A549 (cell line): Measurements from ENCODE around the gene ARHGAP35. TPM values are rescaled to one million over a fixed set of nuclear protein-coding genes. Genes with fewer than 3 reads are reported as not detected.

Experiments used
- ATAC-seq, 2 experiments: fragments of 200-7000 bp in 1 of 2; fragments of >200 bp in 1 of 2; cut with Nextera tagmentation in 1 of 2; cut with Tn5 transposase in 1 of 2; 3 replicates each; pipeline versions ENCODE4 v1.8.0 to v1.9.1; 2018 to 2020; ENCODE audit warnings: mild to moderate bottlenecking in 1 of 2, moderate library complexity in 1 of 2
- CTCF ChIA-PET: fragments of 300-600 bp; sonication (Branson Sonifier 250); formaldehyde crosslinking; extraction: SDS; loops from one replicate; lab custom pipeline; 2021; ENCODE audit warnings: antibody characterized with exemption, inconsistent platforms; lab: Yijun Ruan, JAX
- POLR2A ChIA-PET: fragments of 350-600 bp; formaldehyde crosslinking; extraction: SDS; loops from one replicate; lab custom pipeline; 2021; ENCODE audit warnings: antibody characterized with exemption, inconsistent platforms; lab: Yijun Ruan, JAX
- DNase-seq, 2 experiments: peaks; one replicate each; pipeline versions ENCODE4 v3.0.0 to v3.0.0-alpha.2; 2011 to 2016; ENCODE audit warnings: low read depth in 1 of 2, low spot score in 1 of 2
- FAIRE-seq: peaks from 2 replicates; lab custom pipeline; 2011; peaks lifted over from hg19 to GRCh38; lab: Jason Lieb, UNC
- H3K27ac ChIP-seq, 2 experiments: fragments of >200 bp; sonication (Bioruptor Twin); formaldehyde crosslinking; 3 replicates each; pipeline ENCODE4 v1.5.1; 2016 to 2017
- H3K4me1 ChIP-seq: fragments of >200 bp; sonication (Bioruptor Twin); formaldehyde crosslinking; 3 replicates; pipeline ENCODE4 v1.6.1; 2016
- H3K4me2 ChIP-seq: fragments of >200 bp; sonication (Bioruptor Twin); formaldehyde crosslinking; 3 replicates; pipeline ENCODE4 v1.6.1; 2016
- H3K4me3 ChIP-seq: fragments of >200 bp; sonication (Bioruptor Twin); formaldehyde crosslinking; 3 replicates; pipeline ENCODE4 v1.5.1; 2016
- H3K9me3 ChIP-seq: fragments of >200 bp; sonication (Bioruptor Twin); formaldehyde crosslinking; 3 replicates; pipeline ENCODE4 v1.6.1; 2016
- ATOH8 ChIP-seq: fragments of 250-450 bp; sonication (Bioruptor Pico); IDR thresholded peaks from 2 replicates; pipeline ENCODE4 v1.5.0; 2020; ENCODE audit warnings: low read depth, mild to moderate bottlenecking, moderate library complexity
- BCL3 ChIP-seq: fragments of >200 bp; sonication (Bioruptor Twin); formaldehyde crosslinking; IDR thresholded peaks from 3 replicates; pipeline ENCODE4 v1.6.1; 2016
- CHD2 ChIP-seq: fragments of 150-350 bp; IDR thresholded peaks from 2 replicates; pipeline ENCODE4 v1.6.1; 2014; ENCODE audit warnings: low read length; ENCODE audit not compliant: partially characterized antibody
- EHF ChIP-seq: fragments of 250-450 bp; sonication (Bioruptor Pico); IDR thresholded peaks from 2 replicates; pipeline ENCODE4 v1.5.0; 2020; ENCODE audit warnings: mild to moderate bottlenecking
- EP300 ChIP-seq, 2 experiments: fragments of >200 bp; sonication (Bioruptor Twin); formaldehyde crosslinking; IDR thresholded peaks; 2 replicates in 1 of 2; 3 replicates in 1 of 2; pipeline ENCODE4 v1.6.1; 2016 to 2017
- ESRRA ChIP-seq: fragments of 150-350 bp; IDR thresholded peaks from 2 replicates; pipeline ENCODE4 v1.6.1; 2014; ENCODE audit warnings: mild to moderate bottlenecking, low read length, borderline replicate concordance
- FOSB ChIP-seq: fragments of 250-450 bp; sonication (Bioruptor Pico); IDR thresholded peaks from 2 replicates; pipeline ENCODE4 v1.5.0; 2020; ENCODE audit warnings: mild to moderate bottlenecking, moderate library complexity
- FOSL2 ChIP-seq, 2 experiments: fragments of 450-650 bp in 1 of 2; fragments of >200 bp in 1 of 2; sonication (Bioruptor Twin) in 1 of 2; formaldehyde crosslinking; IDR thresholded peaks; 2 replicates each; pipeline versions ENCODE4 v1.5.0 to v1.6.1; 2016 to 2020; ENCODE audit warnings: mild to moderate bottlenecking in 1 of 2, moderate library complexity in 1 of 2
- HES2 ChIP-seq: fragments of >200 bp; sonication (Bioruptor Twin); formaldehyde crosslinking; IDR thresholded peaks from 2 replicates; pipeline ENCODE4 v1.6.1; 2016
- HEYL ChIP-seq: fragments of 250-450 bp; sonication (Bioruptor Pico); IDR thresholded peaks from 2 replicates; pipeline ENCODE4 v1.8.0; 2021; ENCODE audit warnings: mild to moderate bottlenecking, moderate library complexity
- HOXB13 ChIP-seq: fragments of 250-450 bp; sonication (Bioruptor Pico); IDR thresholded peaks from 2 replicates; pipeline ENCODE4 v1.5.0; 2020; ENCODE audit warnings: low read depth, mild to moderate bottlenecking, moderate library complexity
- MYC ChIP-seq: IDR thresholded peaks from 2 replicates; pipeline ENCODE4 v1.6.1; 2012; ENCODE audit warnings: mild to moderate bottlenecking, inconsistent platforms, low read length, improper control_type of control experiment, borderline replicate concordance
- NFE2L2 ChIP-seq: fragments of 150-350 bp; conservative IDR thresholded peaks from 2 replicates; pipeline ENCODE4 v1.6.1; 2014; ENCODE audit warnings: low read length
- POLR2A ChIP-seq: IDR thresholded peaks from 2 replicates; pipeline ENCODE4 v1.6.1; 2012; ENCODE audit warnings: mild to moderate bottlenecking, low read length
- RAD21 ChIP-seq, 2 experiments: fragments of >200 bp in 1 of 2; sonication (Bioruptor Twin) in 1 of 2; formaldehyde crosslinking in 1 of 2; IDR thresholded peaks in 1 of 2; conservative IDR thresholded peaks in 1 of 2; 2 replicates in 1 of 2; 3 replicates in 1 of 2; pipeline ENCODE4 v1.6.1; 2012 to 2018; ENCODE audit warnings: inconsistent platforms in 1 of 2
- RCOR1 ChIP-seq: fragments of 150-350 bp; IDR thresholded peaks from 2 replicates; pipeline ENCODE4 v1.6.1; 2014; ENCODE audit warnings: antibody characterized with exemption, low read length, low read depth
- RFX5 ChIP-seq: fragments of 450-650 bp; IDR thresholded peaks from 2 replicates; pipeline ENCODE4 v1.7.1; 2014; ENCODE audit warnings: antibody characterized with exemption, mild to moderate bottlenecking, moderate library complexity
- RNF2 ChIP-seq: fragments of 200-600 bp; sonication (generic); IDR thresholded peaks from 2 replicates; pipeline ENCODE4 v1.6.1; 2016; ENCODE audit warnings: low read depth, mild to moderate bottlenecking, antibody characterized with exemption, moderate library complexity, borderline replicate concordance
- SMC3 ChIP-seq: fragments of >200 bp; sonication (Bioruptor Twin); formaldehyde crosslinking; IDR thresholded peaks from 3 replicates; pipeline ENCODE4 v1.6.1; 2018; ENCODE audit warnings: inconsistent platforms
- TFCP2L1 ChIP-seq: fragments of 250-450 bp; sonication (Bioruptor Pico); IDR thresholded peaks from 2 replicates; pipeline ENCODE4 v1.5.0; 2021; ENCODE audit warnings: mild to moderate bottlenecking
- USF2 ChIP-seq: fragments of 450-650 bp; IDR thresholded peaks from 2 replicates; pipeline ENCODE4 v1.6.1; 2014; ENCODE audit warnings: antibody characterized with exemption
- ZNF302 ChIP-seq: fragments of 250-450 bp; sonication (Bioruptor Pico); IDR thresholded peaks from 2 replicates; pipeline ENCODE4 v1.9.0; 2021; ENCODE audit warnings: inconsistent platforms, mild to moderate bottlenecking, moderate library complexity
- WGBS: methylation state at CpG from one replicate; pipeline ENCODE4 v1.1.6; 2017; ENCODE audit errors: missing lambda C conversion rate; 5-methylcytosine and 5-hydroxymethylcytosine counted together
- polyA plus RNA-seq, 4 experiments: library from polyadenylated mRNA; depleted of rRNA in 3 of 4; stranded (reverse); fragments of >200 nt; fragmentation: RNase III in 1 of 4; extraction: RNeasy Plus Mini Kit Qiagen cat#74134 plus additional on column Dnase treatment in 1 of 4; gene quantifications; 2 replicates in 3 of 4; 3 replicates in 1 of 4; pipeline ENCODE4 v1.2.3, GENCODE V29; 2011 to 2017

ARHGAP35 gene
- polyA plus RNA-seq, 2 of the 4 experiments (the other 2 are of a cell fraction): 33.3 to 48.5 TPM

- CTCF ChIA-PET: interaction anchor here (1.0 to 2.3 kb wide), 4 partner anchors 12 to 105 kb away, joined by 5 to 12 read pairs (median 6); partner anchors contain the start of gene ARHGAP35
- POLR2A ChIA-PET: no interaction called here
- no peak overlapping the region for H3K4me3 ChIP-seq
- H3K9me3 ChIP-seq: no peaks in the 10 kb centered on the region
- DNase-seq: no peak
- WGBS: 88% methylated on average over 5 of the region's 5 CpGs
- no peak overlapping the region for H3K27ac ChIP-seq
- FAIRE-seq: no peak
- 0 out of 3 replicates have a peak overlapping the region, but pooled peaks have one; percentile 7 for H3K4me2 ChIP-seq
- TF ChIP-seq USF2 (no peak), POLR2A (no peak), RCOR1 (no peak), FOSL2 (IDR thresholded peaks at IDR 0.05) (no peak), FOSL2 (CRISPR knock-in tag; IDR thresholded peaks at IDR 0.05) (no peak)
- H3K4me1 ChIP-seq: peaks cover 49% of the 10 kb centered on the region
- ATAC-seq: no peak
These were observed 25.9 kb downstream of the ARHGAP35 start for GRCh38 chr19:46886546-46887239.

- WGBS: 92% methylated on average over 5 of the region's 5 CpGs
- Histone ChIP-seq H3K4me1 (peaks cover 49% of the 10 kb centered on the region), H3K9me3 (no peaks in the 10 kb centered on the region), H3K27ac (no peak overlapping the region), H3K4me2 (no peak overlapping the region)
- no peak for FAIRE-seq
- no peak for DNase-seq
- ChIA-PET POLR2A (no interaction called here), CTCF (interaction anchor here (1.0 kb wide), 1 partner anchor 104 kb away, joined by 6 read pairs; no protein-coding TSS in a partner anchor)
- no peak for ATAC-seq
- TF ChIP-seq CHD2 (no peak), HEYL (CRISPR knock-in tag) (no peak), RFX5 (no peak), ZNF302 (CRISPR knock-in tag) (no peak), ATOH8 (CRISPR knock-in tag) (no peak), RNF2 (no peak), SMC3 (no peak), EHF (CRISPR knock-in tag) (no peak), FOSB (no peak), ESRRA (no peak), USF2 (no peak), HOXB13 (CRISPR knock-in tag) (no peak), BCL3 (no peak), NFE2L2 (no peak), TFCP2L1 (CRISPR knock-in tag) (no peak), RAD21 (conservative IDR thresholded peaks at IDR 0.05 in 1 of 2, IDR thresholded peaks at IDR 0.05 in 1 of 2) (no peak), HES2 (no peak), EP300 (IDR thresholded peaks at IDR 0.05) (no peak), MYC (no peak)
- TF ChIP-seq, all 56 proteins: peak for 0
- no peak overlapping the region for H3K4me3 ChIP-seq
These were observed 26.5 kb downstream of the ARHGAP35 start for GRCh38 chr19:46887240-46887782.
